Lower leg skin (tissue), 4 donors: ENCODE measurements around the gene ANKRD31. TPM values are rescaled to one million over a fixed set of nuclear protein-coding genes. Genes with fewer than 3 reads are reported as not detected.

Experiments
- DNase-seq, 2 donors: peaks; one replicate each; pipeline ENCODE4 v3.0.0-alpha.2; 2019; ENCODE audit warnings: low spot score in 2 of 2
- H3K4me3 ChIP-seq: fragments of 200-600 bp; sonication (generic); 2 replicates; pipeline ENCODE4 v1.5.1; 2017; ENCODE audit warnings: mild to moderate bottlenecking, low read depth; ENCODE audit not compliant: poor library complexity, severe bottlenecking
- CTCF ChIP-seq, 3 donors: fragments of 450-650 bp; IDR thresholded peaks; one replicate each; pipeline ENCODE4 v1.5.1; 2016; ENCODE audit warnings: antibody characterized with exemption in 3 of 3, mild to moderate bottlenecking in 3 of 3, moderate library complexity in 2 of 3
- POLR2A ChIP-seq, 2 donors: fragments of 450-650 bp; IDR thresholded peaks; one replicate each; pipeline ENCODE4 v1.6.1; 2016 to 2017; ENCODE audit warnings: antibody characterized with exemption in 2 of 2, mild to moderate bottlenecking in 1 of 2, moderate library complexity in 1 of 2
- WGBS, 2 donors: methylation state at CpG; one replicate each; pipeline ENCODE4 v1.1.5; 2018; 5-methylcytosine and 5-hydroxymethylcytosine counted together
- intact Hi-C: fragments of 100-400 bp; cut with DNase I; formaldehyde crosslinking; loops from one replicate; pipeline ENCODE4 v1.15.0; 2023; ENCODE audit warnings: low total_unique reads
- total RNA-seq, 4 donors: library from RNA; depleted of rRNA; stranded (reverse); fragments of >200 nt; gene quantifications; one replicate each; pipeline ENCODE4 v1.1.0, GENCODE V29; 2016

ANKRD31 gene
- total RNA-seq, 4 donors from 2014 or later = 0.13 to 0.20 (median 0.19) TPM; not detected in 1

GRCh38 chr5:75078027-75078426 lies 158.7 kb downstream of the ANKRD31 start:
- WGBS, 2 donors = 83 to 89% methylated on average over 5 of the region's 5 CpGs
- intact Hi-C loops = no loop called here
- TF ChIP-seq CTCF (IDR thresholded peaks at IDR 0.05) (no peak), POLR2A (IDR thresholded peaks at IDR 0.05) (no peak)
- H3K4me3 ChIP-seq = no peak overlapping the region
- no peak for DNase-seq

- intact Hi-C loops = no loop called here
- TF ChIP-seq CTCF (IDR thresholded peaks at IDR 0.05) (no peak), POLR2A (IDR thresholded peaks at IDR 0.05) (no peak)
- H3K4me3 ChIP-seq = no peak overlapping the region
- no peak for DNase-seq
Observed at GRCh38 chr5:75072061-75072460, 164.6 kb downstream of the ANKRD31 start.

GRCh38 chr5:75071100-75071499 lies 165.6 kb downstream of the ANKRD31 start:
- TF ChIP-seq POLR2A (IDR thresholded peaks at IDR 0.05) = no peak
- no peak for TF ChIP-seq CTCF (IDR thresholded peaks at IDR 0.05)
- no peak for DNase-seq
- intact Hi-C loops = no loop called here

GRCh38 chr5:75067434-75067833 lies 169.2 kb downstream of the ANKRD31 start:
- intact Hi-C loops = no loop called here
- TF ChIP-seq POLR2A (IDR thresholded peaks at IDR 0.05) (no peak), CTCF (IDR thresholded peaks at IDR 0.05) (no peak)
- DNase-seq = no peak
- WGBS, 2 donors = 87 to 92% methylated on average over 3 of the region's 3 CpGs
- H3K4me3 ChIP-seq = no peak overlapping the region

More at GRCh38 chr5:75071100-75071499, 165.6 kb downstream of the ANKRD31 start:
- no peak overlapping the region for H3K4me3 ChIP-seq

- 93 to 98% methylated on average over 2 of the region's 2 CpGs for WGBS, 2 donors
- intact Hi-C loops = no loop called here
- H3K4me3 ChIP-seq = no peak overlapping the region
- no peak for TF ChIP-seq POLR2A (IDR thresholded peaks at IDR 0.05)
- no peak for TF ChIP-seq CTCF (IDR thresholded peaks at IDR 0.05)
- DNase-seq = no peak
Observed at GRCh38 chr5:75062925-75063531, 173.7 kb downstream of the ANKRD31 start.
